ENCODE data around the gene SPTBN2. TPM values are rescaled to one million over a fixed set of nuclear protein-coding genes. Genes with fewer than 3 reads are reported as not detected.

The SPTBN2 gene
- 10 to 100 TPM in 2 of 4 donors, 1 to 10 TPM in 2; 1.7 to 23.1 (median 6.0) TPM for total RNA-seq

GRCh38 chr11:66728693-66729385 lies at the start of gene SPTBN2:
Gene SPTBN2 (minus strand): TSS chr11:66729216. CDS start chr11:66721240, 7,976 bp downstream.
- H3K27me3 ChIP-seq = peaks cover 0 to 6% of the 10 kb centered on the region in 2 donors
- H3K9me3 ChIP-seq = no peaks in the 10 kb centered on the region
- peaks cover 0 to 15% (median 5%) of the 10 kb centered on the region in 4 donors for H3K4me1 ChIP-seq
- DNase-seq = no peak
- TF ChIP-seq CTCF (IDR thresholded peaks at IDR 0.05) = no peak
- no peak within 1 kb of the TSS for H3K27ac ChIP-seq
- H3K4me3 ChIP-seq = peak within 1 kb of the TSS; percentile 23 to 64 (median 49)
- H3K36me3 ChIP-seq = no peaks in the 10 kb centered on the region

DNA sequence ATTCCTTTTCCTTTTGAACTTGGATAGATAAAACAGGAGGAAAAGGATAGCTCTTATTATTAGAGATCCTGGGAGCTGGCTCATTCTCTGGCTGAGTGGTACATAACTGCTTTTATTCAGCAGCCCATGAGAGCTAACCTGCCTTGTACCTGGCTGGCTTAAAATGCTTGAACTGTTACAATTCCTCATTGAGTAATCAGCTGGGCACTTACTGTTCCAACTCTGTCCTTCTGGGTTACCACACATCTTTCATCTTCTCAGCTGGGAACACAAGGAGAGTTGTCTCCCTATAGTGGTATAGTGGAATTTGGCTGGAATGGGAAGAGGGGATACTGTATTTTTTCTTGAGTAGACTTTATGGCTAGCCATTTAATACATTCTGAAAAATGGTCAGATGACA lies 39.8 kb upstream of the SPTBN2 start:
- Histone ChIP-seq H3K27me3 (no peaks in the 10 kb centered on the region), H3K27ac (no peak overlapping the region), H3K36me3 (no peaks in the 10 kb centered on the region), H3K4me3 (no peak overlapping the region), H3K4me1 (no peaks in the 10 kb centered on the region), H3K9me3 (no peaks in the 10 kb centered on the region)
- TF ChIP-seq POLR2A (IDR thresholded peaks at IDR 0.05) (no peak), CTCF (IDR thresholded peaks at IDR 0.05) (no peak)
- DNase-seq = no peak

GRCh38 chr11:66768088-66768521 lies 39.1 kb upstream of the SPTBN2 start:
- Histone ChIP-seq H3K4me3 (no peak overlapping the region), H3K36me3 (no peaks in the 10 kb centered on the region), H3K27ac (no peak overlapping the region), H3K27me3 (no peaks in the 10 kb centered on the region), H3K9me3 (no peaks in the 10 kb centered on the region), H3K4me1 (no peaks in the 10 kb centered on the region)
- no peak for DNase-seq
- TF ChIP-seq CTCF (IDR thresholded peaks at IDR 0.05) = no peak
- TF ChIP-seq POLR2A (IDR thresholded peaks at IDR 0.05) = no peak

- Histone ChIP-seq H3K4me1 (no peaks in the 10 kb centered on the region), H3K4me3 (no peak overlapping the region), H3K27ac (no peak overlapping the region), H3K9me3 (no peaks in the 10 kb centered on the region), H3K36me3 (no peaks in the 10 kb centered on the region), H3K27me3 (no peaks in the 10 kb centered on the region)
- TF ChIP-seq CTCF (IDR thresholded peaks at IDR 0.05) = no peak
- TF ChIP-seq POLR2A (IDR thresholded peaks at IDR 0.05) = no peak
- DNase-seq = no peak
Measured at GRCh38 chr11:66767666-66768065, 38.6 kb upstream of the SPTBN2 start.

GRCh38 chr11:66766681-66767080 lies 37.7 kb upstream of the SPTBN2 start:
- Histone ChIP-seq H3K9me3 (no peaks in the 10 kb centered on the region), H3K4me1 (no peaks in the 10 kb centered on the region), H3K27me3 (no peaks in the 10 kb centered on the region), H3K36me3 (peaks cover 0 to 7% (median 0%) of the 10 kb centered on the region in 3 donors), H3K27ac (no peak overlapping the region), H3K4me3 (no peak overlapping the region)
- no peak for TF ChIP-seq CTCF (IDR thresholded peaks at IDR 0.05)
- no peak for DNase-seq

Measured in Peyer's patch (tissue), 4 donors.